GM21447 (cell line): ENCODE measurements around the gene GRHPR.
A peak's percentile ranks its signal among the peaks of the same experiment; 100 is the strongest.

Source experiments
- ATAC-seq: cut with Tn5 transposase; IDR thresholded peaks from one replicate; pipeline ENCODE4 v1.9.1; 2021; ENCODE audit not compliant: unreplicated experiment

GRHPR gene

GRCh38 chr9:37398464-37399025 is 24.0 kb upstream of the GRHPR start:
- ATAC-seq = no peak

- ATAC-seq = no peak
Observed at GRCh38 chr9:37399336-37399735, 23.2 kb upstream of the GRHPR start.

- no peak for ATAC-seq
Observed at GRCh38 chr9:37404590-37404989, 17.9 kb upstream of the GRHPR start.

GRCh38 chr9:37405350-37405749 is 17.1 kb upstream of the GRHPR start:
- no peak for ATAC-seq

GRCh38 chr9:37405764-37406380 is 16.6 kb upstream of the GRHPR start:
- no peak for ATAC-seq

GRCh38 chr9:37406603-37407401 is 15.7 kb upstream of the GRHPR start:
- ATAC-seq = no peak

GRCh38 chr9:37407468-37407867 is 15.0 kb upstream of the GRHPR start:
- no peak for ATAC-seq

- ATAC-seq = peak; percentile 85
Observed at GRCh38 chr9:37408933-37409710, 13.4 kb upstream of the GRHPR start.

GRCh38 chr9:37410354-37410861 is 12.1 kb upstream of the GRHPR start:
- no peak for ATAC-seq

GRCh38 chr9:37410969-37411785 is 11.3 kb upstream of the GRHPR start:
- ATAC-seq = peak; percentile 29

- no peak for ATAC-seq
Observed at GRCh38 chr9:37412431-37413151, 9.9 kb upstream of the GRHPR start.

- ATAC-seq = no peak
Observed at GRCh38 chr9:37413311-37413710, 9.2 kb upstream of the GRHPR start.

- no peak for ATAC-seq
Observed at GRCh38 chr9:37414503-37414943, 8.0 kb upstream of the GRHPR start.

- ATAC-seq = no peak
Observed at GRCh38 chr9:37415011-37415719, 7.3 kb upstream of the GRHPR start.

- no peak for ATAC-seq
Observed at GRCh38 chr9:37417252-37417803, 5.2 kb upstream of the GRHPR start.

- ATAC-seq = no peak
Observed at GRCh38 chr9:37417857-37418618, 4.5 kb upstream of the GRHPR start.

GRCh38 chr9:37419204-37419603 is 3.3 kb upstream of the GRHPR start:
- ATAC-seq = no peak
